Measurements from ENCODE around the gene SLC25A14.

- TF ChIP-seq EZH2 (IDR thresholded peaks at IDR 0.05; ENCODE audit: borderline replicate concordance, insufficient read depth, low read length, poor library complexity, severe bottlenecking) (no peak), RAD21 (conservative IDR thresholded peaks at IDR 0.05) (no peak), POLR2AphosphoS5 (IDR thresholded peaks at IDR 0.05) (no peak), TAF1 (IDR thresholded peaks at IDR 0.05; ENCODE audit: low read depth) (no peak), SMC3 (conservative IDR thresholded peaks at IDR 0.05; ENCODE audit: poor library complexity) (no peak), EP300 (conservative IDR thresholded peaks at IDR 0.05; ENCODE audit: poor library complexity, severe bottlenecking) (no peak)
- TF ChIP-seq, protein P1, sequence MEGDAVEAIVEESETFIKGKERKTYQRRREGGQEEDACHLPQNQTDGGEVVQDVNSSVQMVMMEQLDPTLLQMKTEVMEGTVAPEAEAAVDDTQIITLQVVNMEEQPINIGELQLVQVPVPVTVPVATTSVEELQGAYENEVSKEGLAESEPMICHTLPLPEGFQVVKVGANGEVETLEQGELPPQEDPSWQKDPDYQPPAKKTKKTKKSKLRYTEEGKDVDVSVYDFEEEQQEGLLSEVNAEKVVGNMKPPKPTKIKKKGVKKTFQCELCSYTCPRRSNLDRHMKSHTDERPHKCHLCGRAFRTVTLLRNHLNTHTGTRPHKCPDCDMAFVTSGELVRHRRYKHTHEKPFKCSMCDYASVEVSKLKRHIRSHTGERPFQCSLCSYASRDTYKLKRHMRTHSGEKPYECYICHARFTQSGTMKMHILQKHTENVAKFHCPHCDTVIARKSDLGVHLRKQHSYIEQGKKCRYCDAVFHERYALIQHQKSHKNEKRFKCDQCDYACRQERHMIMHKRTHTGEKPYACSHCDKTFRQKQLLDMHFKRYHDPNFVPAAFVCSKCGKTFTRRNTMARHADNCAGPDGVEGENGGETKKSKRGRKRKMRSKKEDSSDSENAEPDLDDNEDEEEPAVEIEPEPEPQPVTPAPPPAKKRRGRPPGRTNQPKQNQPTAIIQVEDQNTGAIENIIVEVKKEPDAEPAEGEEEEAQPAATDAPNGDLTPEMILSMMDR (IDR thresholded peaks at IDR 0.05; ENCODE audit: poor library complexity, severe bottlenecking) = no peak
- TF ChIP-seq, protein P2, sequence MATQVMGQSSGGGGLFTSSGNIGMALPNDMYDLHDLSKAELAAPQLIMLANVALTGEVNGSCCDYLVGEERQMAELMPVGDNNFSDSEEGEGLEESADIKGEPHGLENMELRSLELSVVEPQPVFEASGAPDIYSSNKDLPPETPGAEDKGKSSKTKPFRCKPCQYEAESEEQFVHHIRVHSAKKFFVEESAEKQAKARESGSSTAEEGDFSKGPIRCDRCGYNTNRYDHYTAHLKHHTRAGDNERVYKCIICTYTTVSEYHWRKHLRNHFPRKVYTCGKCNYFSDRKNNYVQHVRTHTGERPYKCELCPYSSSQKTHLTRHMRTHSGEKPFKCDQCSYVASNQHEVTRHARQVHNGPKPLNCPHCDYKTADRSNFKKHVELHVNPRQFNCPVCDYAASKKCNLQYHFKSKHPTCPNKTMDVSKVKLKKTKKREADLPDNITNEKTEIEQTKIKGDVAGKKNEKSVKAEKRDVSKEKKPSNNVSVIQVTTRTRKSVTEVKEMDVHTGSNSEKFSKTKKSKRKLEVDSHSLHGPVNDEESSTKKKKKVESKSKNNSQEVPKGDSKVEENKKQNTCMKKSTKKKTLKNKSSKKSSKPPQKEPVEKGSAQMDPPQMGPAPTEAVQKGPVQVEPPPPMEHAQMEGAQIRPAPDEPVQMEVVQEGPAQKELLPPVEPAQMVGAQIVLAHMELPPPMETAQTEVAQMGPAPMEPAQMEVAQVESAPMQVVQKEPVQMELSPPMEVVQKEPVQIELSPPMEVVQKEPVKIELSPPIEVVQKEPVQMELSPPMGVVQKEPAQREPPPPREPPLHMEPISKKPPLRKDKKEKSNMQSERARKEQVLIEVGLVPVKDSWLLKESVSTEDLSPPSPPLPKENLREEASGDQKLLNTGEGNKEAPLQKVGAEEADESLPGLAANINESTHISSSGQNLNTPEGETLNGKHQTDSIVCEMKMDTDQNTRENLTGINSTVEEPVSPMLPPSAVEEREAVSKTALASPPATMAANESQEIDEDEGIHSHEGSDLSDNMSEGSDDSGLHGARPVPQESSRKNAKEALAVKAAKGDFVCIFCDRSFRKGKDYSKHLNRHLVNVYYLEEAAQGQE (IDR thresholded peaks at IDR 0.05; ENCODE audit: borderline replicate concordance) = no peak
Measured at GRCh38 chrX:130296297-130296678, 43.4 kb upstream of the SLC25A14 start.

Measured in neural cell (in vitro differentiated cells).